ENCODE measurements around the gene MAP2K7.

GRCh38 chr19:7910321-7911161 is 6.9 kb downstream of the MAP2K7 start:
- TF ChIP-seq CTCF (conservative IDR thresholded peaks at IDR 0.05 in 1 of 2, IDR thresholded peaks at IDR 0.05 in 1 of 2; ENCODE audit: low read depth in 1 of 2, low read length in 2 of 2) (no peak), EZH2 (IDR thresholded peaks at IDR 0.05; ENCODE audit: low read length, missing control alignments) (no peak)

Data from fibroblast of lung (primary cell).